Keratinocyte (primary cell): ENCODE data around the gene HELB.

ENCODE experiments used
- EZH2 ChIP-seq: IDR thresholded peaks from one replicate; pipeline ENCODE4 v1.6.1; 2012; ENCODE audit warnings: inconsistent platforms, mild to moderate bottlenecking, low read length, moderate library complexity
- TF ChIP-seq, protein P1 (sequence below), 3 experiments: IDR thresholded peaks in 1 of 3; conservative IDR thresholded peaks in 1 of 3; optimal IDR thresholded peaks in 1 of 3; 2 replicates in 2 of 3; 3 replicates in 1 of 3; pipeline versions ENCODE3 to v1.5.1; 2011; ENCODE audit warnings: low read length in 3 of 3, mild to moderate bottlenecking in 3 of 3, moderate library complexity in 2 of 3, control low read depth in 1 of 3, inconsistent platforms in 1 of 3; ENCODE audit not compliant: insufficient read depth in 2 of 3; ENCODE audit errors: extremely low read depth in 1 of 3

DNA sequence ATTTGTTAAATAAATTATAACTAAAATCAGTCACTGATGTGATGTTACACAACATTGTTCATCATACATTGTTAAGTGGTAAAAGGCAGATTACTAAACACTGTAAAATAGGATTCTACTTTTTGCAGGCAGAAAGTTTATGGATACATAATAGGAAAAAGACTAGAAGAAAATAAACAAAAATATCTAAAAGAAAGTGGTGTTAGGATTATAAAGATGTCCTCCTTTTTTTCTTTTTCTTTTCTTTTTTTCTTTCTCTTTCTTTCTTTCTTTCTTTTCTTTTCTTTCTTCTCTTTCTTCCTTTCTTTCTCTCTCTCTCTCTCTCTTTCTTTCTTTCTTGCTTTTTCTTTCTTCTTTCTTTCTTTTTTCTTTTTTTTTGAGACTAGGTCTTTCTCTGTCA is 39.6 kb upstream of the HELB start:
- TF ChIP-seq, protein P1, sequence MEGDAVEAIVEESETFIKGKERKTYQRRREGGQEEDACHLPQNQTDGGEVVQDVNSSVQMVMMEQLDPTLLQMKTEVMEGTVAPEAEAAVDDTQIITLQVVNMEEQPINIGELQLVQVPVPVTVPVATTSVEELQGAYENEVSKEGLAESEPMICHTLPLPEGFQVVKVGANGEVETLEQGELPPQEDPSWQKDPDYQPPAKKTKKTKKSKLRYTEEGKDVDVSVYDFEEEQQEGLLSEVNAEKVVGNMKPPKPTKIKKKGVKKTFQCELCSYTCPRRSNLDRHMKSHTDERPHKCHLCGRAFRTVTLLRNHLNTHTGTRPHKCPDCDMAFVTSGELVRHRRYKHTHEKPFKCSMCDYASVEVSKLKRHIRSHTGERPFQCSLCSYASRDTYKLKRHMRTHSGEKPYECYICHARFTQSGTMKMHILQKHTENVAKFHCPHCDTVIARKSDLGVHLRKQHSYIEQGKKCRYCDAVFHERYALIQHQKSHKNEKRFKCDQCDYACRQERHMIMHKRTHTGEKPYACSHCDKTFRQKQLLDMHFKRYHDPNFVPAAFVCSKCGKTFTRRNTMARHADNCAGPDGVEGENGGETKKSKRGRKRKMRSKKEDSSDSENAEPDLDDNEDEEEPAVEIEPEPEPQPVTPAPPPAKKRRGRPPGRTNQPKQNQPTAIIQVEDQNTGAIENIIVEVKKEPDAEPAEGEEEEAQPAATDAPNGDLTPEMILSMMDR (optimal IDR thresholded peaks at IDR 0.05 in 1 of 3, IDR thresholded peaks at IDR 0.05 in 1 of 3, conservative IDR thresholded peaks at IDR 0.05 in 1 of 3; ENCODE audit: extremely low read depth in 1 of 3, insufficient read depth in 2 of 3, low read length in 3 of 3), result no peak
- no peak for TF ChIP-seq EZH2
